ENCODE measurements around the gene CCNB1IP1.
A peak's percentile ranks its signal among the peaks of the same experiment; 100 is the strongest.
"Not testable (repeated sequence)": the region's sequence is repeated elsewhere in the genome, so short reads cannot be mapped to it uniquely, and the experiment has no call there.

Gene CCNB1IP1

DNA sequence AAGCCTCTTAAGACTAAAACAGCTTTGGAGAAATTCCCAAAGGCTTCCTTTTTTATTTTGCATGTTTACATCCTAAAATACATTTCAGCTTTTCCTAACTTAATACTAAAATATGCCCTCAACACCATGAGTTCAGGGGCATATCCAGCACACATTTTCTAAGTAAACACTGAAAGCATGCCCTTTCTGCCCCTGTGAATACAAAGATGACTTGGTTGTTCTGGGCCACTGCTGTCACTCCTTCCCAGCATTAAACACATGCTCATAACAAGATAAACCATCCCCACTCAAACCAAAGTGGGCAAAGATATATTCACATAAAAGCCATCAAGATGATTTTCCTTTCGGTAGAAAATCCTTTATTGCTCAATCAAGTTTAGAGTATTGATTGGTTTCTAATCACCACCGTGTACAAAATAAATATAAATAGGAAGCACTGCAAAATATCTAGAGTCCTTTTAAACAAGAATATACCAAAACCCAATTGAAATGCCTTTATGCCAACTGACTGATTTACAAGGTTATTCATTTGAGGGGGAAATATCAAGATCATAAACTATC is 1.9 kb downstream of the CCNB1IP1 start:
- no peak for DNase-seq

DNA sequence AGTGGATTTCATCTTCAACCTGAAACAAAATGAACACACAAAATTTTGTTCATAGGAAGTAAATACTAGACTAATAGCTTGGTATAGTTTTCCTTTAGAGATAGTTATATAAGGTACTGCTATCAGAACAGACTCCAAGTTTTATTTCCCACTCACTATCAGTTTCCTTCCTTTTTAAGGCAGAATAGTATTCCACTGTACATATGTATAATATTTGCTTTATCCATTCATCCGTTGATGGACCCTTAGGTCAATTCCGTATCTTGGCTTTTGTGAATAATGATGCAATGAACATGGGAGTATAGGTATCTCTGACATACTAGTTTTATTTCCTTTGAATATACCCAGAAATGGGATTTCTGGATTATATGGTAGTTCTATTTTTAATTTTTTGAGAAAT is 3.7 kb downstream of the CCNB1IP1 start:
- no peak for DNase-seq

DNA sequence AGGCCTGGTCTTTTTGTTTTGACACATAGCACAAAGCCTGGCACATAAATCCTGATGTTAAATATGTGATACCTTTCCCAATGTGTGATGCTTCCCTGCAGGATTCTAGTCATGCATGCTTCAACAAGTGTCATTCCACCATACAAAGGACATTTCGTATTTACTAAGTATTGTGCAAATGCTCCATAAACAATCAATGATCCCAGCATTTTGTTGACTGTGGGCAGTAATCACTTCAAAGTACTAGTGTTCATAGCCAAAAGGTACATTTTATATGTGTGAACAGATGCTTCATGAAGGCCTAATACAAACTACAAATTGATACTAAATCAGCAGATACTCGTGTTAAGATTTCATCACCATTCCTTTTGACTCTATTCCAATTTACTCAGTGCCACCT is 4.4 kb downstream of the CCNB1IP1 start:
- no peak for DNase-seq

DNA sequence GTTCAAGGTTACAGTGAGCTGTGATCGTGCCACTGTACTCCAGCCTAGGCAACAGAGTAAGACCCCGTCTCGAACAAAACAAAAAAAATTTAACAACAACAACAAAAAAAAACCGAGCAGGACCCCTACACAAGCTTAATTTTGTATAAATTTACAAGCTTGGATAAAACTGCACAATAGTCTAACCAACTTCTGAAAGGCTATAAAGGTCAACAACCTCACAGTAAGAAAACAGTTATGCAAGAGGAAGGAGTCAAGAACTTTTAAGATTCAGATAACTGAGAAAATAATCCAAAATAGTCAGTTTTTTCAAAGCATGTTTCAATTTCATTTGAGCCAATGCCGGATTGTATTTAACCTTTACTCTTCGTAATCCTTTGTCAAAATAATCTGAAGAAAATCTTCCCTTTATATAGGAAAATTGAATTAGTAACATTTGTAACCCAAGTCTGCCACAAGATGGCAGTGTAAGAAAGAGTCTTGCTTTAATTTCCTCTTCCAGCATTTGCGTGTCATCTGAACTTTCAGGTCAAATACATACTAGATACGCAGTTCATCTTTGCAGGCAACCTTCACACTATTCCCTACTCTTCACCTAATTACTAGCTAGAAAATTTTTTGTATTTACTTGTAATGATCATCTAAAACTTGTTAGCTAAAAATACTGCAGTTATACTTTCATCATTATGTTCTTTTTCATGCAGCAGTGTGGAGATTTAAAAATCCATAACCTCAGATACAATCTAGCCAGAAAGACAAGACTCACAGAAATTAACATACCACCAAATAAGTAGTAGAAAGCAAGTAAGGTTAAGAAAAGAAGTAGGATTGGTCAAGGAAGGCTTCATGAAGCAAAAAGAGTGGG is 5.8 kb downstream of the CCNB1IP1 start:
- peak; percentile 87 for DNase-seq

DNA sequence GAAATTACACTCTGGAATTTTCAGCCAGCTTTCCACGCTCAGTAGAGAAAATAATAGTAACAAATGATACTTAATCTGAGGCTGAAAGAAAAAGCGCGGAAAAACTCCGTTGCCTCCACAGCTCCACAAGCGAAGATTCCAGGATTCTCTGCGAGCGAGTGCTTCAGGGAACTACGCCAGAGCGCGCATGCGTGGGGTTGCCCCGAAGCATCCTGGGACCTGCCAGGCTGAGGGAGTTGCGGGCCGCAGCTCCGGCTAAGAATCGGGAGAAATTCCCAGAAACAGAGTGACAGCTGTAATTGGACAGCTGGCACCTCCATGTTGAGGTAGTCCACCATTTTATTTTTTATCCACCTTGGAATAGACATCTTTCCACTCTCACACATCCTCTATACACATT is 15.4 kb downstream of the CCNB1IP1 start:
- no peak for DNase-seq

DNA sequence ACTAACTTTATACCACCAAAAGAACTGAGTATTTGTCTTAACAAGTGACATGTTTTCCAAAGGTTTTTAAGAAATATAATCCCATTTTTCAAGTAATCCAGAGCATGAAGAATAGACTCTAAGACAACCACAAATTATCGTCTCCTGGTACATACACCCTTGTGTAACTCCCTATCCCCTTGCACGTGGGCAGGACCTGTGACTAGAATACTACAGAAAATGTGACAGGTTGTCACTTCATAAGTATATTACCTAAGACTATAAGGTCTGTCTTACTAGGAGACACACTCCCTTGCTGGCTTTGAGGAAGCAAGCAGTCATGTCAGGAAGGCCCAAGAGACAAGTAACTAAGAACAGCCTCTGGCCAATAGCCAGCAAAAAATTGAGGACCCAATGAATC is 19.1 kb downstream of the CCNB1IP1 start:
- no peak for DNase-seq

DNA sequence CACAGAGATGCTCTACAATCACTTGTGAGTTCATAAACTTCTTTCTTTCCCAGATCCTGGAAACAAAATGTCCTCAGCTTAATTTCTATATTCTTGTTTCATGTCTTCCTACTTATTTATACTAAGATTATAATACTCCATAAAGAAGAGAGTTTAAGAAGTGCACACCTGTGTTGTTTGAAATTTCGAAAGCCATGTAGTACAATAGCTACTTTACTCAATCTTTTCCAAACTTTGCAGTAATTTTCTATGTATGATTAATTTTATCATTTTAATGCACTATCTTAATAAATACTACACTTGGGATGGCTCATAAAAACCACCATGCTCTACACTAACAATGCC is 27.0 kb downstream of the CCNB1IP1 start:
- no peak for DNase-seq

DNA sequence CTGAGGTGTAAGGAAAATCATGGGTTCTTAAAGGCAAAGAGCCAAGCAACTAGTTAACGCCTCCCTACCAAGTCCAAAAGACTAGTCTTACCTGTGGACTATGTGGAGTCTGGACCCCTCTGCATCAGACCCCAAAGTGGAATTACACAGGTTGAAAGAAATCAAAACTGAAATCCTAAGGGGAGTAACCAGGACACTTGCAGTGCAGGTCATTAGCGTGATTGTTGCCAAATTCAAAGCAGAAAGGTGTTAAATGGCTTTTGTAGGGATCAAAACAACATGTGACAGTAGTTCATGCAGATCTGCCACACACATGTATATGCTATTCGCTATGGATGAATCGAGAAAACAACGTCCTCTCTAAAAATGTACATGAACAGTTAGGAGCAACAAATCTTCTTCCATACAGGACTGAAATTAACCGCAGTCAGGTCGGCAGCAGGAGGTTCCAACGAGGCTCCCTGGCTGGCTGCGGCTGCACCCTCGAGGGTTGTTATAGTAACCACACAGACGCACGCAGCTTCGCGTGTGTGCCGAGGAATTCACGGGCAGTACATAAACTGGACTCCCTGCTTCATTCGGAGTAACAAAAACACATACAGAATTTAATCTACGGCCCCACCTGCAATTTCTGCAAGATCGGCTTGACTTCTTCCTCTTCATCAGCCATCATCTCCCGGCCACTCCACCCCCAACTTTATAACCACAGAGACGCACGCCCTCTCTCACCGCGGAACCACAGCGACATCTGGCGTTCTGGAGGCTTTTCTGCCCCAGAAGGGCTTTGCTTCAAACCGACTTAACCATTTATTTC is 27.6 kb downstream of the CCNB1IP1 start, which contains the start of gene TTC5:
Gene TTC5 (minus strand): TSS at position 687 of the 814 bp plus-strand sequence. CDS start 14 bp downstream, at position 673.
- DNase-seq = peak; percentile 98

DNA sequence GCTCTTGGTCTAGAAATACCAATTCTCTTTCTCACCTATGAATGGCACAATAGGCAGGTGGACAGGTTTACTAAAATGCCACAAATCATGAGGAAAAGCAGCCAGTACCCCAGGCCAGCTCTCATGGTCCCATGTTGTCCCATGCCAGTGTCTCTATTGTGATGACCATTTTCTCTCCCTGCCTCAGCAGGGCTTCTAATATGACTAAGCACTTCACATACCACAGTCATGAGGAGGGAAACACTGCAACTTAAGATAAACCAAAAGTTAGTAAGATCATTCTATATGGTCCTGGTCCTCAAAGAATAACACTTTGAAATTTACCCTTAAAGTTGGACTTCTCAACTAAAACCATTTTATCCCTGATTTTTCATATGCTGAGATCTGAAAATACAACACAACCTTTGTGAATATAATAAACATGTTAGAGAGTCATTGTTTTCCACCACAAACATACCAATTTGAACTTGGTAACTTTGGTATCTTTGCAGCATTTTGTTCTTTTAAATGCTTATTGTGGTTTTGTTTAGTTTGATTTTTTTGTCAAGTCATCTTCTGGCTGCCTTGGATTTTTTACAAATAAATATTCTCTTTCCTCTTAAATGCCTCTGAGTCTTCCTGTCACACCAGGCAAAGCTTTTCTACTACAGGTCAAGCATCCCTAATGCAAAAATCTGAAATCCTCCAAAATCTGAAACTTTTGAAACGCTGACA is 30.9 kb downstream of the CCNB1IP1 start:
- DNase-seq = no peak

DNA sequence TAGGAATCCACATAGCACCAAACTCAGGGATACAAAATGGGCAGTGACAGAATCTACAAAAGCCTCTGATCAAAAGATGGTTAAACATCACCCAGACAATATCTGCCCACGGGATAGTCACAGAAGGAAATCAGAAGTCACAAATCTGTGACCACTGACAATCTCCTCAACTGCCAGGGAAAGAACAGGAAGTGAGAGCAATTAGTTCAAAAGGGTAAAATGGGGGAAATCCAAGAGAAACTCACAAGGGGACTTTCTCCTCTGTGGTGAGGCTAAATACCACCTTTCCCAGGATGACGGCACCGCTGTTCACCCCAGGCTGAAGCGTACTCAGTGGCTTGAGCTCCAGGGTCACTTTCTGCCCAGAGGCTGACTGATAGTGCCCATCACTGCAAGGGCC is 38.0 kb downstream of the CCNB1IP1 start:
- no peak for DNase-seq

DNA sequence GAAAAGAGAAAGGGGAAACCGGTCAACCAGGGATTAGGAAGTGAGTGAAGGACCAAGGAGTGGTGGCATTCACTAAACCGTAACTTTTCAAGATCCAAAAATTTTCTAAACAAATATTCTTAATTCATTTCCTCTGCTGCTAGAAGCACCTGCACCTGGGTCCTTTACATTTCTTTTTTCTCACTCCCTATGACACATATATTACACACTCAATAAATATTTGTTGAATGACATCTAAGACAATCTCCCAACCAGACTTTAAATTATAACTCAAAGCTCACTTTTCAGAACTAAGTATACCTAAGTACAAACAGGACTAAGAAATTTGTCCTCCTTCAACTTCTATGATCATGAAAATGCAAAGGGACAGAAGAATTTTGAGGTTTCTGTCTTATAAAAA is 38.4 kb downstream of the CCNB1IP1 start:
- no peak for DNase-seq

DNA sequence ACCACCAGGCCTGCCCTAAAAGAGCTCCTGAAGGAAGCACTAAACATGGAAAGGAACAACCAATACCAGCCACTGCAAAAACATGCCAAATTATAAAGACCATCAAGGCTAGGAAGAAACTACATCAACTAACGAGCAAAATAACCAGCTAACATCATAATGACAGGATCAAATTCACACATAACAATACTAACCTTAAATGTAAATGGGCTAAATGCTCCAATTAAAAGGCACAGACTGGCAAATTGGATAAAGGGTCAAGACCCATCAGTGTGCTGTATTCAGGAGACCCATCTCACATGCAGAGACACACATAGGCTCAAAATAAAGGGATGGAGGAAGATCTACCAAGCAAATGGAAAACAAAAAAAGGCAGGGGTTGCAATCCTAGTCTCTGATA is 51.1 kb downstream of the CCNB1IP1 start:
- not testable (repeated sequence) for DNase-seq

DNA sequence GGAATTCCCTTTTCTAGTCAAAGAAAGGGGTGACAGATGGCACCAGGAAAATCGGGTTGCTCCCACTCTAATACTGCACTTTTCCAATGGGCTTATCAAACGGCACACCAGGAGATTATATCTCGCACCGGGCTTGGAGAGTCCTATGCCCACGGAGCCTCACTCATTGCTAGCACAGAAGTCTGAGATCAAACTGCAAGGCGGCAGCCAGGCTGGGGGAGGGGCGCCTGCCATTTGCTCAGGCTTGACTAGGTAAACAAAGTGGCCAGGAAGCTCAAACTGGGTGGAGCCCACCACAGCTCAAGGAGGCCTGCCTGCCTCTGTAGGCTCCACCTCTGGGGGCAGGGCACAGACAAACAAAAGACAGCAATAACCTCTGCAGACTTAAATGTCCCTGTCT is 52.8 kb downstream of the CCNB1IP1 start:
- DNase-seq = not testable (repeated sequence)

DNA sequence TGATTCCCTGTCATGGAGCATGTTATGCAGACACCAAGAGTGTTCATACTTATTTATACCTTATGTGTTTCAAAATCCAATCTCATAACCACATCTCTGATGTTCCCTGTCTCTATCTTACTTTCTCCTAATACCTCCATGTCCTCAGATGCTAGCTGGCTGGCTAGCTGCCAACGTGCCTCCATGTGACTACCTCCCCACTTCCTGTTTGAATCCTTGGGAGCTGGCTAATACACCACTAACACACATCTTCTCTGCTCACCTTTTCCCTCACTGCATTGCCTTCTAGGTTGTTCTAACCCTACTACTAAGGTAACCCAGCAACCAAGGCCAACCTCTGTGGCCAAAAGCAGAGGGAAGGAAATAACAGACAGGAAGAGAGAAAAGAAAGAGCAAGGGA is 54.7 kb downstream of the CCNB1IP1 start:
- no peak for DNase-seq

DNA sequence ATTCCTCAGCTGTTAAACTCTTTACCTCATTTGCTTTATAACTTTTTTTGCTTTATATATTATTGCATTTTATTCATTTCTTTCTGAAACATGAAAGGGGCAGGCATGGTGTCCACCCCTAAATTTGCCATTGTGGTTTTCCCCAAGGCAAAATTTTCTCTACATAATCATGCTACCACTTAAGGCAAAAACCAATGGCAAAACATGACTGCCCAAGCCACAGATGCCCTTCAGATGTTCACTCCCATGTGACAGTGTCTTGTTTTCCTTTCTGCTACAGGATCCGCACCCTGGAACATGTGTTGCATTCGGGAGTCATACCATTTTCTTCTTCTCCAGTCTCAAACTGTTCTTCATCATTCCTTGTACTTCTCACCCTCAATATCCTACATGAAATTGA is 55.7 kb downstream of the CCNB1IP1 start:
- no peak for DNase-seq

DNA sequence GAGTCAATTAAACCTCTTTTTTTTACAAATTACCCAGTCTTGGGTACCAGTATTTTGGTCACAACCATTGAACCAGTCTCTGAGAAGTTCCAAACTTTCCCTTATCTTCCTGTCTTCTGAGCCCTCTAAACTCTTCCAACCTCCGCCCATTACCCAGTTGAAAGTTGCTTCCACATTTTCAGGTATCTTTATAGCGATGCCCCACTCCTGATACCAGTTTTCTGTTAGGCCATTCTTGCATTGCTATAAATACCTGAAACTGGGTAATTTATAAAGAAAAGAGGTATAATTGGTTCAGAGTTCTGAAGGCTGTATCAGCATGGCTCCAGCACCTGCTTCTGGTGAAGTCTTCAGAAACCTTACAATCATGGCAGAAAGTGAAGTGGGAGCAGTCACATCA is 59.0 kb downstream of the CCNB1IP1 start:
- DNase-seq = no peak

DNA sequence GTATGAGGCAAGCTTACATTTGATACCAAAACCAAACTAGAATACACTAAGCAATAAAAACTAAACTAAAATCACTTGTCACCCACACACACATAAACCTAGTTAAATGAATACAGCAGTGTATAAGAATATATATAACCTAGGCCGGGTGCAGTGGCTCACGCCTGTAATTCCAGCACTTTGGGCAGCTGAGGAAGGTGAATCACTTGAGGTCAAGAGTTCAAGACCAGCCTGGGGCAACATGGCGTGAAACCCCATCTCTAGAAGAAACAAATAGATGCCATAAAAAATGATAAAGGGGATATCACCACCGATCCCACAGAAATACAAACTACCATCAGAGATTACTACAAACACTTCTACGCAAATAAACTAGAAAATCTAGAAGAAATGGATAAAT is 68.7 kb downstream of the CCNB1IP1 start:
- not testable (repeated sequence) for DNase-seq

DNA sequence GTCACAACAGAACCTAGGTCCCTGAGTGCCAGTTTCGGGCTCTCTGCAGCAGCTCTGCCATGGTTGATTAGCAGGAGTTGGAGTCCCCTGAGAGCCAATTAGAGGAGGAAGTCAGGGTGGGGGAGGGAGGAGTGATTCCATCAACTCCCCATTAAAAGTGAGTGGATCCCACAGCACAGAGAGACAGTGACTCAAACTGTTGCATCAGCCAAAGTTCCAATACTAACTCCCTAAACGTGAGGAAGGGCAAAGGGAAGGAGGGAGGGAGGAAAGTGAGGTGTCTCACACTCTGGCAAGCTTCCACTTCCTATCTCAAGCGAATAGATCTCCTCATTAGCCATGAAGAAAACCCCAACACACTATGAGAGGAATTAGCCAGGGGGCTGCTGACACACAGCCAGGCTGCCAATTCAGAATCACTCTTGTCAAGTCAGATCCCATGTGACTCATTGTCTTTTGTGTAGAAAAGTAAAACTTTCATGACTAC is 70.4 kb downstream of the CCNB1IP1 start:
- DNase-seq = peak; percentile 4
